GM19351 (cell line): ENCODE measurements around the gene XPO6.

Experiments used
- ATAC-seq: cut with Tn5 transposase; IDR thresholded peaks from one replicate; pipeline ENCODE4 v1.9.1; 2021; ENCODE audit warnings: mild to moderate bottlenecking, moderate library complexity; ENCODE audit not compliant: unreplicated experiment

The XPO6 gene

GRCh38 chr16:28069971-28070794, 141.6 kb downstream of the XPO6 start:
- ATAC-seq, result no peak

GRCh38 chr16:28068976-28069375, 142.8 kb downstream of the XPO6 start:
- no peak for ATAC-seq

DNA sequence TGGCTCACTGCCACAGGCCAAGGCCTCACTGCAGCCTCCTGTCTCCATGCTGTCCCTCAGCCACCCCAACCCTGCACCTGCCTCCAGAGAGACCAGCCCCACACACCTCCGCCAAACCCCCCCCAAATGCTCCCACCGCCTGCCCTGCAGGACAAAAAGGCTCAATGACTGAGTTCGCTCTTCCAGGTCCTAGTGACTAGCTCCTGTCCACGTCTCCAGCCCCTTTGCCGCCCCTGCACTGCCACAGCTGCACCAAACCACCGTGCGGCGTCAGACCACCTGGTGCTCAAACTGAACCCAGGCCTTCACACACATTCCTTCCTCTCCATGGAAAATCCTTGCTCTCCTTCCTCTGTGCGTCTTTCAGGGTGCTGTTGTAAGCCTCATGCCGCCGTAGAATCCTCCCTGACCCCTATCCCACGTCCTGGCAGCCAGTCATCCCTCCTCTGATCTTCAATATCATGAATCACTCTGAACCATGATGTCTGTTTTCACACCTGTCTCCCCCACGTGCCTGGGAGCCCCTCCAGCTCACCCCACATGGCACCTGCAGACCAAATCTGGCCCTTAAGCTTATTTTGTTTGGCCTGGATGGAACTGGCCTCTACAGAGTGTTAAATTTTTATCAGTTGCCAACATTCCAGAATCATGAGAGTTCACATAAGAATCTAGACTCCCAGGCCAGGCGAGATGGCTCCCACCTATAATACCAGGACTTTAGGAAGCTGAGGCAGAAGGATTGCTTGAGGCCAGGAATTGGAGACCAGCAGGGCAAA, 144.0 kb downstream of the XPO6 start:
- no peak for ATAC-seq

DNA sequence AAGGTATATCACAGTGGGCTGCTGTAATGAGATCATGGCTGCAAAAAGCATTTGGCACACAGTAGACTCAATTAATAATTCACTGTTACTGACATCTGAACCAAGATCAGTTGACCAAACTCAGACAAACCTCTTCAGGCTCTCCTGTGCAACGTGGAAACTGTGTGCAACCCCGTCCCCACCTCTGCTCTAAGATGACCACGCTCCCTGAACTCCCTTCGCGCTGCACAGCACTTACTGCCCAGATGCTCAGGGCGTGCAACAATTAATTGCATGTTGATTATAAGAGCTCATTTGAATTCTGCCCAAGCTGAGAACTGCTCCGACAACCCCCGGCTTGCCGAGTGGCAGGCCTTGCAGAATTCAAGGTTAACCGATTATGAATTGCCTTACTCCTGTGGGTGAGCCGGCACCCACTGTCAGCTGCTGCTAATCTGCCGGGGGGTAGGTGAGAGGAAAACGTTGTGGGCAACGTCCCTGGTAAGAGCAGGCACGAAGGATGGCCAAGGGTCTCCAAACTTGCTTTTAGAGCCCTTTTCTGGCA, 147.0 kb downstream of the XPO6 start:
- no peak for ATAC-seq

DNA sequence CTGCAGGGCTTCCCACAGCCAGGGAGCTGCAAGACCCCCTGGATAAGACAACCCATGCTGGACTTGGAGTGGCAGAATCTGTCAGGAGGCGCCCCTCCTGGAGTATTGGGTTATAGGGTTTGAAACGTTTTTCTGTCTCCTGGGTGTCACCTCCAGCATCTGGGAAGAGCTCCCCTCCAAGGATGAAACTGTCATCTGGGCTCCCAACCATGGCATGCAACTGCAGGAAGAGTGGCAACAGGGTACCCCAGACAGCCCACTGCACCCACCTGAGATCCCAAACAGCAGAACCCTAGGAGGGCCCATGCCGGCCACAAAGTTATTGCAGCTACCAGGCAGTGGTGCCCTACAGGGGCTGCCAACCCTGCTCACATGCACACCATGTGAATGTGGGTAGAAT, 147.6 kb downstream of the XPO6 start:
- no peak for ATAC-seq

GRCh38 chr16:28063591-28064061, 148.1 kb downstream of the XPO6 start, which contains the start of gene GSG1L:
Gene GSG1L, minus strand, starts transcription at chr16:28063714. Its CDS starts 290 bp downstream, at chr16:28063424.
- no peak for ATAC-seq

GRCh38 chr16:28062847-28063521, 148.8 kb downstream of the XPO6 start:
- no peak for ATAC-seq

DNA sequence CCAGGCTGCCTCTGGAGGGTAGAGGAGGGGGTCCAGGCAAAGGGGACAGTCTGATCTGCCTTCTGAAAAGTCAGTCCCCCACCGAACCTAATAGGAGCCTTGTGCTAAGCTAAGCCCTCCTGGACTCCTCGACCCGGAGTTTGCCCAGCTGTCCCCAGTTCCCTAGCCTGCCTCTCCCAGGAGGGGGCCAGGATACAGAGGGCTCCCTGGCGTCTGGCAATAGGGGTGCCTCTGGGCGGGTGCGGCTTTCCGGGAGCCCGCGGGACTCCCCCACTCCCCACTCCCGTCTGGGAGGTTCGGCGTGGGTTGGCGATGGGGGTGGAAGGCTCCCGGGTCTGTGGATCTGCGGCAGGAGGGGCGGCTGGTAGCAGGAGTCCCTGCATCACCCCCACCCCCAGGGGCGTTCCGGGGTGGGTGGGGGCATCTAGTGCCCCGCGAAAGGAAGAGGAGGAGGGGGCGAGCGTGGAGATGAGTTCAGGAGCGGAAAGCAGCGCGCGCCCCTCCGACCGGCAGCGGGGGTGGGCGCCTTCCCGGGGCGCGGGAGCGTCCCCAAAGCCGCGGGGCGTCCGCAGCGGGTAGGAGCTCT, 149.4 kb downstream of the XPO6 start:
- ATAC-seq, result no peak

- no peak for ATAC-seq
Measured at GRCh38 chr16:28061352-28062101, 150.2 kb downstream of the XPO6 start.

GRCh38 chr16:28059841-28060575, 151.8 kb downstream of the XPO6 start:
- no peak for ATAC-seq

DNA sequence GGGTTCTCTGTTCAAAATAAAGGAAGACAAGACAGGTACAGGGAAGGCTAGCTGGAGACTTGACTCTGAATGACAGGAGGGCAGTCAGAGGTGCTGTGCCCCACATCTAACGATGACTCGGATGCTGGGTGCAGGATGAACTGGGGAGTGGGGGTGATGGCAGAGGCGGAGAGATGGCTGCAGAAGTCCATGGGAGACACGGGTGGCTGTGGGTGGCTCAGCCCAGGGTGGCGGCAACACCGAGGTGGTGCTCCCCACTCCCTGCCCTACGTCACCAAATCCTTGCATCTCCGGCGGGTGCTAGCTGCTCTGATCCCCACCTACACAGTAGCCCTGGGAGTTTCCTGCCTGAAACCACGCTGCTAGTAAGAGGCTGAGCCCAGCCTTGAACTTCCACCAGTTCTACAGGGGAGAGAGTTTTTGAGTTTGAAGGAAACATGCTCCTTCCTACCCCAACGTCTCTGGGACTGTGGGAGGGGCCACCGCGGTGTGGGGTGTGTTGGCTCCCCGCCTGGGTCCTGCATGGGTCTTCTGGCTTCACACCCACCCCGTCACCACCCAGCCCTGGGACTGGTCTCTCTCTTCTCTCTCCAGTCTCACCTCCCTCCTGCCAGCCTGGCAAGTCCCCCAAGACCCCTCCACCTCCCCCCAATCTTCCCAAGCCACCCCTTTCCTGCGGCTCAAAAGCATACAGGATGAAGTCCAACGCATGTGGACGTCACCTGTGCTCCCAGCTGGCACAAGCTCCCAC, 152.8 kb downstream of the XPO6 start:
- ATAC-seq, result no peak

GRCh38 chr16:28057949-28058348, 153.8 kb downstream of the XPO6 start:
- no peak for ATAC-seq

DNA sequence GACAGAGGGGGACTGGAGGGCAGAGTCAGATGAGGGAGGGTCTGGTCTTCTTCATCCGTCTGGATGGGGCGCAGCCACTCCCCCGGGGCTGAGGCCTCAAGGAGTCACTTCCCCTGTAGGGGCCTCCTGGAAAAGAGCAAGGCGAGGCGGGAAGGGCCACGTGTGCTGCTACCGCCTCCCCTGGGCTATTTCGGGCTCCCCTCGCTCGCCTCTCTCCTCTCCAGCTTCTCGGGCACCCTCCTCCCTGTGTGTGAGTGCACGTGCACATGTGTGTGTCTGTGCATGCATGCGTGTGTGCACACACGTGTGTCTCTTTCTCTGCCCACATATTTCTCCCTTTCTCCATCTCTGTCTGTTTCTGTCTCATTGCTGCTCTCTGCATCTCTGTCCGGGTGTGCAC, 158.3 kb downstream of the XPO6 start:
- ATAC-seq, result no peak

DNA sequence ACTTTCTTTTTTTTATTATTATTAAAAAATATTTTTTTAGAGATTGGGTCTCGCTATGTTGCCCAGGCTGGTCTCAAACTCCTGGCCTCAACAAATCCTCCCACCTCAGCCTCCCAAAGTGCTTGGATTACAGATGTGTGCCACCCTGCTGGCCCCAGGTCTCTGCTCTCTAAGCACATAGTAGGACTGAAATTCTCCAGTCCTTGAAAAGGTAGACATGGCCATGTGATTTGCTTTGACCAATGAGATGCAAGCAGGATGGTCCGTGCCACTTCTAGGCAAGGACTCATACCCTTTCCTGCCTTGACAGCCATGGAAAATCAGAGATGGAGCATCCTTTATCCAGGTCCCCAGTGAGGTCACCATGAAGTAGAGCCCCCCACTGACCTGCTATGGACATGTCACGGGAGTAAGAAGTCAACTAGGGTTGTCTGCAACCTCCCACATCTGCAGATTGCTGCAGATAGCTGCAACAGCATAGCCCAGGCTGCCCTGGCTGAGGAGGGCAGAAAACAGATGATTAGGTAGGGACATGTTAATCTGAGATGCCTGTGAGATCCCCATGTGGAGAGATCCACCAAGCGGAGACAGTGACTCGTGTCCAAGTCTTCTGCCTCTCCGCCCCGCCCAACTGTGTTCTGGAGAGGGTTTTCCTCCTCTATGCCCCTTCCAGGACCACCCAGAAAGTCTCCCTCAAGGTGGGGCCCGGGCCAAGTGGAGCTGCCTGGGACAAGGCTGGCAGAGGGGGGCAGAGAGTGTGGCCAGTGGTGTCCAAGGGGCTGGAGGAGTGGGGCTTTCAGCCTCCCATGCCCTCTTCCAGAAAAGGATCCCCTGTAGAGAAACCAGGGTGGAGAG, 159.3 kb downstream of the XPO6 start:
- no peak for ATAC-seq

DNA sequence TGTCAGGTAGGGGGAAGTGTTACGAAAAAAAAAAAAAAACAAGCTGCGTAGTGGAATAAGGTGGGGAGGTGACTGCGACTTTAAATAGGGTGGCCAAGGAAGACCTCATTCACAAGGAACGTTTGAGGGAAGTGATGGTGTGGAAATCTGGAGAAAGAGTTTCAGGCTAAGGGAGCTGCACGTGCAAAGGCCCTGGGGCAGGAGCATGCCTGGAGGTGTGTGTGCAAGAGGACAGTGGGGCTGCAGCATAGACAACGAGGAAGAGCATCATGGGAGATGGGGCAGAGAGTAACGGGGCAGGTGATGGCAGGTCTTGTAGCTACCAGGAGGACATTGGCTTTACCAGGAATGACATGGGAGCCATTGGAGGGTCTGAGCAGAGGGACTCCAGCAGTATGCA, 160.3 kb downstream of the XPO6 start:
- no peak for ATAC-seq
